Stomach (tissue), 9 donors: Measurements from ENCODE around the gene COPE. TPM values are rescaled to one million over a fixed set of nuclear protein-coding genes. Genes with fewer than 3 reads are reported as not detected.
"Not testable (repeated sequence)": the region's sequence is repeated elsewhere in the genome, so short reads cannot be mapped to it uniquely, and the experiment has no call there.

ENCODE experiments used
- DNase-seq, 2 donors: peaks; one replicate each; pipeline versions ENCODE4 v3.0.0 to v3.0.0-alpha.2; 2013 to 2019
- H3K27ac ChIP-seq, 5 donors: fragments of 200-600 bp in 4 of 5; sonication (generic) in 4 of 5; one replicate each; pipeline ENCODE4 v1.5.1; 2013 to 2019; ENCODE audit warnings: mild to moderate bottlenecking in 1 of 5, moderate library complexity in 1 of 5
- H3K27me3 ChIP-seq, 3 donors: fragments of 200-600 bp; sonication (generic); one replicate each; pipeline ENCODE4 v1.5.1; 2017 to 2019; ENCODE audit warnings: mixed run types in 1 of 3
- H3K36me3 ChIP-seq, 4 donors: fragments of 200-600 bp; sonication (generic); 1 replicate in 3 of 4; 2 replicates in 1 of 4; pipeline ENCODE4 v1.5.1; 2016 to 2019
- H3K4me1 ChIP-seq, 4 donors: fragments of 200-600 bp; sonication (generic); one replicate each; pipeline ENCODE4 v1.5.1; 2016 to 2019
- H3K4me3 ChIP-seq, 4 donors: fragments of 200-600 bp; sonication (generic) in 3 of 4; one replicate each; pipeline ENCODE4 v1.5.1; 2016 to 2019; ENCODE audit warnings: mild to moderate bottlenecking in 1 of 4
- H3K9me3 ChIP-seq, 4 donors: fragments of 200-600 bp; sonication (generic); one replicate each; pipeline ENCODE4 v1.5.1; 2016 to 2019
- EP300 ChIP-seq: sonication (generic); formaldehyde crosslinking; IDR thresholded peaks from one replicate; pipeline ENCODE4 v1.6.1; 2017; ENCODE audit warnings: antibody characterized with exemption
- POLR2A ChIP-seq, 4 donors: fragments of 450-650 bp; IDR thresholded peaks; one replicate each; pipeline ENCODE4 v1.6.1; 2016; ENCODE audit warnings: antibody characterized with exemption in 4 of 4, control low read depth in 2 of 4, mild to moderate bottlenecking in 1 of 4, moderate library complexity in 1 of 4
- POLR2AphosphoS5 ChIP-seq, 3 donors: sonication (generic); formaldehyde crosslinking; IDR thresholded peaks; one replicate each; pipeline ENCODE4 v1.6.1; 2016; ENCODE audit warnings: antibody characterized with exemption in 3 of 3
- WGBS, 5 donors: extraction: QIAGEN DNeasy Blood & Tissue Kit in 3 of 5; methylation state at CpG; one replicate each; pipeline versions ENCODE4 v1.1.5 to v1.1.7; 2013 to 2018; 5-methylcytosine and 5-hydroxymethylcytosine counted together
- intact Hi-C: fragments of 100-400 bp; cut with DNase I; formaldehyde crosslinking; loops from one replicate; pipeline ENCODE4 v1.15.1; 2023; ENCODE audit warnings: low total_unique reads
- polyA plus RNA-seq, 3 donors: library from polyadenylated mRNA; stranded (reverse); fragments of 200-250 nt; gene quantifications; one replicate each; pipeline ENCODE4 v1.2.3, GENCODE V29; 2013
- total RNA-seq, 5 donors: library from RNA; depleted of rRNA; stranded (reverse); fragments of >200 nt; gene quantifications; one replicate each; pipeline versions ENCODE4 v1.1.0 to v1.2.3, GENCODE V29; 2014 to 2016
- TF ChIP-seq, protein P1 (sequence below), 7 experiments: fragments of 450-650 bp in 4 of 7; fragments of 200-600 bp in 3 of 7; sonication (generic) in 3 of 7; IDR thresholded peaks; one replicate each; pipeline ENCODE4 v1.5.1; 2016 to 2019; ENCODE audit warnings: antibody characterized with exemption in 7 of 7, control low read depth in 2 of 7, mild to moderate bottlenecking in 1 of 7
- donor health status: healthy with polysubstance abuse.
- donor health status: Bipolar disorder and iron deficiency.
- donor health status: healthy.

COPE gene
- total and polyA plus RNA-seq, 8 donors, result 76.7 to 283 (median 209) TPM

DNA sequence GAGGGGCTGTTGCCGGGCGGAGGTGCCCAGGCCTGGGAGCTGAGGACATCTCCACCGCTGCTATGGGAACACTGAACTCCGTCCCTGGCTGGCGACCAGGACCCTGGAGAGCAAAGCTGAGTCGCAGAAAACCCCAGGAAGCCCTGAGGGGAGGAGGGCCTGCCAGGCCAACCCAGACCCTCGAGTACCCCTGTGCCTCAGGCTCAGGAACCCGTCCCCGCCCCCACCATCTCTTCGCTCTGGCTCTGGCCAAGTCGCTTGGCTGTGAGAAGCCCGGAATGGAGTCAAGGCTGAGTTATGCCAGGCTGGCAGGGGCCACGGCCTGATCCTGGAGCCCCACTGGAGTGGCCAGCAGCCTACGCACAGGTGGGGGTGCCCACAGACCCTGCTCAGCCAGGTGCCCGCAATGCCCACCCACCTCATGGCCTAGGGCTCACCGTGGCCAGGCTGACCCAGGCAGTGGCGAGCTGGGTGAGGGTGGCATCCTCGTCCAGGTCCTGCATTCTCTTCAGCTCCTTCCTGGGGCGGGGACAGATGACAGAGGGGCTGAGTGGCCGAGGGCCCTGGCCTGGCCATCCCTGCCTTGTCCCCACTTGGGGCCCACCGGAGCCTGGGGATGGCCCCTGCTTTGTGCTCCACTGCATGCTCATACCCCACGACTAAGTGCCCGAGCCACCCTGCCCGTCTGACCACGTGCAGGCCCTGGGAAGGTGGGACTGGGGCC lies 14.7 kb downstream of the COPE start:
- Histone ChIP-seq H3K9me3 (no peaks in the 10 kb centered on the region), H3K36me3 (peaks cover 69 to 92% (median 90%) of the 10 kb centered on the region in 4 donors), H3K27me3 (no peaks in the 10 kb centered on the region), H3K27ac (no peak overlapping the region), H3K4me1 (no peaks in the 10 kb centered on the region), H3K4me3 (no peak overlapping the region)
- intact Hi-C loops, result no loop called here
- TF ChIP-seq POLR2A (IDR thresholded peaks at IDR 0.05) (no peak), POLR2AphosphoS5 (IDR thresholded peaks at IDR 0.05) (no peak), EP300 (no peak)
- TF ChIP-seq, protein P1, sequence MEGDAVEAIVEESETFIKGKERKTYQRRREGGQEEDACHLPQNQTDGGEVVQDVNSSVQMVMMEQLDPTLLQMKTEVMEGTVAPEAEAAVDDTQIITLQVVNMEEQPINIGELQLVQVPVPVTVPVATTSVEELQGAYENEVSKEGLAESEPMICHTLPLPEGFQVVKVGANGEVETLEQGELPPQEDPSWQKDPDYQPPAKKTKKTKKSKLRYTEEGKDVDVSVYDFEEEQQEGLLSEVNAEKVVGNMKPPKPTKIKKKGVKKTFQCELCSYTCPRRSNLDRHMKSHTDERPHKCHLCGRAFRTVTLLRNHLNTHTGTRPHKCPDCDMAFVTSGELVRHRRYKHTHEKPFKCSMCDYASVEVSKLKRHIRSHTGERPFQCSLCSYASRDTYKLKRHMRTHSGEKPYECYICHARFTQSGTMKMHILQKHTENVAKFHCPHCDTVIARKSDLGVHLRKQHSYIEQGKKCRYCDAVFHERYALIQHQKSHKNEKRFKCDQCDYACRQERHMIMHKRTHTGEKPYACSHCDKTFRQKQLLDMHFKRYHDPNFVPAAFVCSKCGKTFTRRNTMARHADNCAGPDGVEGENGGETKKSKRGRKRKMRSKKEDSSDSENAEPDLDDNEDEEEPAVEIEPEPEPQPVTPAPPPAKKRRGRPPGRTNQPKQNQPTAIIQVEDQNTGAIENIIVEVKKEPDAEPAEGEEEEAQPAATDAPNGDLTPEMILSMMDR (IDR thresholded peaks at IDR 0.05), result no peak
- DNase-seq, result no peak
- 91 to 95% (median 94%) methylated on average over 6 to 25 of the region's 25 CpGs for WGBS, 5 donors

DNA sequence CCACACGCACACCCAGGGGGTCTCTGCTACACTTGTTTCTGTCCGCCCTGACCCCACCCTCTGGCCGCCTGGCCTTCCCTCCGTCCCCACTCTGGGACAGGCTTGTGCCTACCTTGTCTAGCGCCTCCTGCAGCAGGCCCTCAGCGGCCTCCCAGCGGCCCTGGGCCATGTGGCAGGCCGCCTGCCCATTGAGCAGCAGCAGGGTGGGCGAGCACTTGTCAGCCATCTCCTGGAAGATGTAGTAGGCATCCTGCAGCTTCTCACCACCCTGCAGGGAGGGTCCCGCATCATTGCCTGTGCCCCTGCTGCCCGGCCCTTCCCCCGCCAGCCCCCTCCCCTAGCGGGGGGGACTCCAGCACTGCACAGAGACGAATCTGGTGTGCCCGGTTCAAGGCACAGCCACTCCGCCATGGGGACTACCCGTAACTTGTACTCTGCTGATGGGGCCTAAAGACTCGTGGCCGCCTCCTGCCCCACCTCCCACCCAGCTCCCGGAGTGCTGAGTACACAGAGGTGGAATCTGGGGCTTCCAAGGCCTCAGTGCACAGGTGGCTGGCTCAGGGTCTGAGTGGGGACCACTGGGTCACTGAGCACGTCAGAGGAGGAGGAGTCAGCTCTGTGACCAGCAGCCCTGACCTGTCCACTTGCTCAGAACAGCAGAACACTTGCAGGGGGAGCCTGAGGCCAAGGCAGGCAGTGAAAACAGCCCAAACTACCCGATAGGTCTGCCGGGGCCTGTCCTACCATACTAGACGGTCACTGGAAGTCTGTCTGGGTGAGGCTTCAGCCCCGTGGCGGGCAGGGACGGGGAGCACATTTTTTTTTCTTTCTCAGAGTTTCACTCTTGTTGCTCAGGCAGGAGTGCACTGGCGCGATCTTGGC lies 15.8 kb downstream of the COPE start:
- WGBS, 5 donors, result 87 to 93% (median 89%) methylated on average over 14 to 29 of the region's 29 CpGs
- TF ChIP-seq POLR2AphosphoS5 (IDR thresholded peaks at IDR 0.05), result no peak
- no peak for TF ChIP-seq POLR2A (IDR thresholded peaks at IDR 0.05)
- TF ChIP-seq, protein P1 (IDR thresholded peaks at IDR 0.05), result no peak
- TF ChIP-seq EP300, result no peak
- no peak overlapping the region for H3K27ac ChIP-seq
- no peaks in the 10 kb centered on the region for H3K27me3 ChIP-seq
- H3K36me3 ChIP-seq, result peaks cover 61 to 92% (median 88%) of the 10 kb centered on the region in 4 donors
- peaks cover 0 to 8% (median 0%) of the 10 kb centered on the region in 4 donors for H3K4me1 ChIP-seq
- H3K4me3 ChIP-seq, result no peak overlapping the region
- no peak for DNase-seq
- no peaks in the 10 kb centered on the region for H3K9me3 ChIP-seq
- intact Hi-C loops, result no loop called here

DNA sequence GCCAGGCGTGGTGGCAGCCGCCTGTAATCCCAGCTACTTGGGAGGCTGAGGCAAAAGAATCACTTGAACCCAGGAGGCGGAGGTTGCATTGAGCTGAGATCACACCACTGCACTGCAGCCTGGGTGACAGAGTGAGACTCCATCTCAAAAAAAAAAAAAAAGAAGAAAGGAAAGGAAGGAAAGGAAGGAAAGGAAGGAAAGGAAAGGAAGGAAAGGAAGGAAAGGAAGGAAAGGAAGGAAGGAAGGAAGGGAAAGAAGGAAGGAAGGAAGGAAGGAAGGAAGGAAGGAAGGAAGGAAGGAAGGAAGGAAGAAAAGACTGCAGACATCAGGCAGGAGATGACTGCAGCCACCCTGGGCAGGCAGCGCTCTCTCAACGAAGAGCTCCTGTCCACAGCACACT lies 16.7 kb downstream of the COPE start:
- H3K4me3 ChIP-seq, H3K9me3 ChIP-seq, H3K27me3 ChIP-seq, intact Hi-C loops, DNase-seq, H3K27ac ChIP-seq: not testable (repeated sequence)
- 91 to 96% (median 94%) methylated on average over 3 to 5 of the region's 5 CpGs for WGBS, 5 donors
- H3K4me1 ChIP-seq, result peaks cover 0 to 14% (median 0%) of the 10 kb centered on the region in 4 donors
- peaks cover 61 to 86% (median 80%) of the 10 kb centered on the region in 4 donors for H3K36me3 ChIP-seq

DNA sequence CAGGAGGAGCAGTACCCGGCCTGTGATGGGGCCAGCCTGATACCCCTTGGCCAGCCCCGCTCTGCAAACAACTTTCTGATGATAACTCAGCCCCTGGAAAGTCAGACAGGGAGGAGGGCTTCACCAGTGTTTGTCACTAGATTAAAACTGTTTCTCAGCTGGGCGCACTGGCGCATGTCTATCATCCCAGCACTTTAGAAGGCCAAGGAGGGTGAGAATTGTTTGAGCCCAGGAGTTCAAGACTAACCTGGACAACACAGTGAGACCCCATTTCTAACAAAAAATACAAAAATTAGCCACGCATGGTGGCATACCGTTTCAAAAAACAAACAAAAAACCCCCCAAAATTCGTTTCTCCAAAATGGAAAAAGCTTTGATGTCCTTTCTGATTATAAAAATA lies 17.7 kb downstream of the COPE start:
- Histone ChIP-seq H3K4me3 (no peak overlapping the region), H3K36me3 (peaks cover 54 to 76% (median 70%) of the 10 kb centered on the region in 4 donors), H3K27me3 (peaks cover 0 to 12% (median 6%) of the 10 kb centered on the region in 3 donors), H3K27ac (no peak overlapping the region), H3K4me1 (peaks cover 0 to 19% (median 2%) of the 10 kb centered on the region in 4 donors), H3K9me3 (no peaks in the 10 kb centered on the region)
- intact Hi-C loops, result no loop called here
- DNase-seq, result no peak
- WGBS, 5 donors, result 81 to 92% (median 87%) methylated on average over 6 to 7 of the region's 7 CpGs
- no peak for TF ChIP-seq POLR2AphosphoS5 (IDR thresholded peaks at IDR 0.05)

DNA sequence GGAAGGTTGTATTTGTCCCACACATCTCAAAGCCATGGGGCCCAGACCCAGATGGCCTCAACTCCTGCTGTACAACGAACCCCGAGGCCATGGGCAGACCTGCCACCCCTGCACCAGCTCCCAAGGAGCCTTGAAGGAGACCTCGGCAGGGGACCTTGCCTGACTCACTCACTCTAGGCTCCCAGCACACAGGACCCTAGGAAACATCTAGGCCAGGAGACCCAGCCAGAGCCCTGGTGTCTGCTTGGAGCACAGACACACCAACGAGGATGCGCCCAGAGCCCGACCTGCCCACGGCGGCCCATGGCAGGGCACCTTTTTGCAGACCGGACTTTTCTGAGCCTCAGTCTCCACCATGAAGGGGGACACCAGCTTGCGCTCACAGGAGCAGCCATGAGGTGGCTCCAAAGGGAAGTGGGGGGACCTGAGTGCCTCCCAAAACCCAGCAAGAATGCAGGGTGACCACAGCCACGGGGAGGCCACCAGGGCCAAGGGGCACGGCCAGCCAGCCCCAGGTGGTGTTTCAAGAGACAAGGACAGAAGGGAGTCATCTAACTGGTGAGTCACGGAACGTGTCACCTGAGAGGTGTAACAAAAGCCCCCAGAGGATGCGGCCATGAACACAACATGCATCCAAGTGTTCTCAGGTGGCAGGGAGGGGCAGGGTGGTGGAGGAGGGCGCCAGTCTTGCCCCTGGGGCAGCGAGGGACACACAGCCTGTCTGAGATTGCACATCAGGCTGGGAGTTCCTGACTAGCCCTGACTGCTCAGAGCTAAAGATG lies 18.3 kb downstream of the COPE start:
- WGBS, 5 donors, result 85 to 91% (median 86%) methylated on average over 12 to 17 of the region's 17 CpGs
- no peak overlapping the region for H3K27ac ChIP-seq
- H3K36me3 ChIP-seq, result peaks cover 48 to 70% (median 64%) of the 10 kb centered on the region in 4 donors
- DNase-seq, result no peak
- TF ChIP-seq, protein P1 (IDR thresholded peaks at IDR 0.05), result no peak
- TF ChIP-seq POLR2A (IDR thresholded peaks at IDR 0.05), result no peak
- TF ChIP-seq POLR2AphosphoS5 (IDR thresholded peaks at IDR 0.05), result no peak
- TF ChIP-seq EP300, result no peak
- peaks cover 0 to 16% (median 10%) of the 10 kb centered on the region in 3 donors for H3K27me3 ChIP-seq
- H3K9me3 ChIP-seq, result no peaks in the 10 kb centered on the region
- intact Hi-C loops, result no loop called here
- H3K4me3 ChIP-seq, result no peak overlapping the region
- H3K4me1 ChIP-seq, result peaks cover 4 to 23% (median 6%) of the 10 kb centered on the region in 4 donors
